Stimulated activated CD4-positive, alpha-beta T cell treated with anti-CD3 and anti-CD28 coated beads, Interleukin-15, amount 100 ng/mL, for 1 hour (primary cell): ENCODE data around the gene PPP1R14C.

Experiments used
- DNase-seq, 2 donors: peaks; one replicate each; pipeline ENCODE4 v3.0.0-alpha.2; 2020; ENCODE audit warnings: low read depth in 1 of 2, low spot score in 1 of 2

Gene PPP1R14C

DNA sequence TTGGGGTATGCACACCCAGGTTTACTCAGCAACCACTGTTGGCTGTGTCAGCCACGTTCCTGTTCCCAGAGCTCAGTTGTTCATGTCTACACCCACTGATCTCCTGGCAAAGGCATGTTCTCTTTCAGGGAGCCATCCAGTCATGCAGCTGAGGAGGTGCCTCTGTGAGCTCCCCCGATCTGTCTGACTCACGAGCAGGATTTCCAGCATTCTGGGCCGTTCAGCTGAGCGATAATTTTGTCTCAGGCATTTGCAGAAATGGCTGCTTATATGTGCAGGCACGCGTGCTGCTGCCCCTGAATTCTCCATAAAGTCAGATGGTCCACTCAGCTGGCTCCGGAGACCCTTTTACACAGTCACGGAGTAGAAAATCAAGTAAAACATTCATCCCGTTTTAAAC lies 147.6 kb downstream of the PPP1R14C start:
- DNase-seq, result no peak

DNA sequence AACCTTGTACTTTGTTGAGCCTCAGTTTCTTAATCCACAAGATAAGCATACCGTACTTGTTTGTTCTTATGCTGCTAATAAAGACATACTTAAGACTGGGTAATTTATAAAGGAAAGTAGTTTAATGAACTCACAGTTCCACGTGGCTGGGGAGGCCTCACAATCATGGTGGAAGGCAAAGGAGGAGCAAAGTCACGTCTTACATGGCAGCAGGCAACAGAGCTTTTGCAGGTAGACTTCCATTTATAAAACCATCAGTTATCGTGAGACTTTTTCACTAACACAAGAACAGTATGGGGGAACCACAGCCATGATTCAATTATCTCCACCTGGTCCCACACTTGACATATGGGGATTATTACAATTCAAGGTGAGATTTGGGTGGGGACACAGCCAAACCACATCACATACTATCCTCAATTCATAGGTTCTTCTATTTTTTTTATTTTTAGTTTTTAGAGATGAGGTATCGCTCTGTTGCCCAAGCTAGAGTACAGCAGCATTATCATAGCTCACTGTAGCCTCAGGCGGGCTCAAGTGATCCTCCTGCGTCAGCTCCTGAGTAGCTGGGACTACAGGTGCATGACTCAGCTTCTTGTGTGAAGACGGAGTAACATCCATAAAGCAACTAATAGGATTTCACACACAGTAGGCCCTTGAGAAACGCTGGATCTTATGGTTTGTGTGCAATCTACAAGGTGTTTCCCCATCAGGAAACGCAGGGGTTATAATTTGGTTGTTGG lies 149.3 kb downstream of the PPP1R14C start:
- DNase-seq, result no peak

DNA sequence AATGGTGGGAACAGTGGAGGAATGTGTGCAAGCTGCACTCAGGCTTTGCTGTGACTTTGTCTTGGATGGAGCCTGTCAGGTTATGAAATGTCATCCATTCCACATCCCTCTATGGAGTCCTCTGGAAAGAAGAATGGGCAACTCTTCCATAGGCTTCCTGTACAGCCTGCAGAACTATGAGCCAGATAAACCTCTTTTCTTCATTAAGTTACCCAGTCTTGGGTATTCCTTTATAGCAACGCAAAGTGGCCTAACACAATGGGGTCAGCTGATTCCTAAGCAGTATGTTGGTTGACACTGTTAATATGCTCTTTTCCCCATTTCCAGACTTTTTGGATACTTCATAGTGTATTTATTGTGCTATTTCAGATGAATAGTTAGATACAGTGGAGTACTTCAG lies 150.2 kb downstream of the PPP1R14C start:
- no peak for DNase-seq

GRCh38 chr6:150293423-150294173 lies 150.8 kb downstream of the PPP1R14C start:
- no peak for DNase-seq

- DNase-seq, result no peak
Observed at GRCh38 chr6:150296890-150297289, 154.0 kb downstream of the PPP1R14C start.

DNA sequence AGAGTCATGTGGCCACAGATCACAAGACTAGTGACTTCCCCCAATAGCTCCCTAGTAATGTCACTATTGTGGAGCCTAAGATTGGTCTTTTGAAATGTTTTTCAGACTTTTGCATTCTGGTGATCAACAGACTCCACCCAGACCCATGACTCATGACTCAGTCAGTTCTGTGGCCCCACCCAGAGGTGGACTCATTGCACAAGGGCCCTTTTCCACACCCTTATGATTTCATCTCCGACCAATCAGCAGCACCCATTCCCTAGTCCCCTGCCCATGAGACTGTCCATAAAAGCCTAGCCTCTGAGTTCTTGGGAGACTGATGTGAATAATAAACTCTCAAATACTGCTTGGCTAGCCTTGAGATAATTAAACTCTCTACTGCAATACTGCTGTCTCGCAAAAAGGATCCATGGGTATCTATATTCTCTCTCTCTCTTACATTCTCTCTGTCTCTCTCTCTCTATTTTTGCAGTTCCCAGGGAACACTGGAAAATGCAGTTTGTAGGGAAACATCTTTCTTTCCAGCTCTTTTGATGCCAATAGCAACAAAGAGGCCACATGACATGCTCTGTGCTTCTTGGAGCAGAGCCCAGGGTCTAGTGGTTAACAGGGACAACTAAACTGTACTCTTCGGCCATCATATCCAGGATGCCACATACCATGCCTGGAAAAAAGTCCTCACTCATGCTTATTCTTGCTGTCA lies 154.6 kb downstream of the PPP1R14C start:
- no peak for DNase-seq

- DNase-seq, result no peak
Observed at GRCh38 chr6:150298030-150298380, 155.2 kb downstream of the PPP1R14C start.

DNA sequence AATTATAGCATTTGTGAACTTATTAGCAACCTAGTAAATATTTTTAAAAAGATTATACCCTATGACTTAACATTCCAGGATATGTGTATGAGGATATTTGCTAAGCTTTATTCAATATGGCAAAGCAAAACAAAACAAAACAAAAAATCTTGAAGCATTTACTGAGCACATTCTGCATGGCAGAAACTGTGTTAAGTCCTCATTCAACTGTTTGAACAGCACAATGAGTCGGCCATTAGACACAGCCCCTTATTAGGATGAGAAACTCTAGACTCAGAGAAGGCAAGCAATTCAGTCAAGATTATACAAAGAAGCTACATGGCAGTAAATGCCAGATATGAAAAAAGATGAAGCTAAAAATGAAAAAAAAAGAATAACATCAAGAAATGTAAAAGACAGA lies 155.8 kb downstream of the PPP1R14C start:
- no peak for DNase-seq
